Ramos (cell line): ENCODE measurements around the gene HPGDS.

ENCODE experiments used
- in situ Hi-C: fragments of 300-500 bp; cut with MboI; formaldehyde crosslinking; loops from one replicate; pipeline ENCODE4 v1.14.3; 2022; ENCODE audit warnings: low sequenced_read_pairs; ENCODE audit not compliant: unreplicated experiment

HPGDS gene

DNA sequence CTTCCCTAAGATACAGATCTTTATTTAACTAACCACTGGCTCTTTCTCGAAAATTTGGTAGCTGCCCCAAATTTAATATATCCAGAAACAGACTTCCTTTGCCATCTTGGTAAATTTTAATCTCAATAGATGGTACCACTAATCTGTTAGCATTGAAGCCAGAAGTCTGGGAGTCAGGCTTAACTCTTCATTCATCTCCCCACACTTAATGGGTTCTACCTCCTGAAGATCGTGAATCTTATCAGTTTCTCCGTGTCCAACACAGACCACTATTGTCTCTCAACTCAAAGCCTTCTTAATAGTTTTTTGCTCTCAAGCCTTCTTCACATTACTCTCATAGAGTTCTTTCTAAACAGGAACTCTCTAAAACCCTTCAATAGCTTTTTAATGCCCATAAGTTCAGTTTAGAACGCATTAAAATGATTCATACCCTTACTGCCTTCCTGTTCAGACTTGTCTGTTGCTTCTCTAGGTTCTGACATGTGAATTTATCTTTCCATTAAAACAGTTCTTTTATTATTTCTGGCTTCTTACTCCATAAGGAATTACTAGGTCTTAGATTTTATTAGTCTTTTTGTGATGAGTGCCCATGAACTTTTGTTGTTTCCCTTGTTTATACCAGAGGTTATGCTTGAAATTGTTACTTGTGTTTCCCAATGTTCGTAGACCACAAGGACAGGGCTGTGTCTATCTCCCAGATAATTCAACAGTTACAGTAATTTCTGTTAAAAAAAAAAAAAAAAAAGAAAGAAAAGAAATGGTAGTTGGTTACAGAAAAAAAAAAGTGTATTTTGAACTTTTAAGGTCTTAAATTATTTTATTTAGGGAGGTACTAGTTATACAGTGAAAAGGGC, 80.2 kb downstream of the HPGDS start:
- in situ Hi-C loops, result no loop called here

DNA sequence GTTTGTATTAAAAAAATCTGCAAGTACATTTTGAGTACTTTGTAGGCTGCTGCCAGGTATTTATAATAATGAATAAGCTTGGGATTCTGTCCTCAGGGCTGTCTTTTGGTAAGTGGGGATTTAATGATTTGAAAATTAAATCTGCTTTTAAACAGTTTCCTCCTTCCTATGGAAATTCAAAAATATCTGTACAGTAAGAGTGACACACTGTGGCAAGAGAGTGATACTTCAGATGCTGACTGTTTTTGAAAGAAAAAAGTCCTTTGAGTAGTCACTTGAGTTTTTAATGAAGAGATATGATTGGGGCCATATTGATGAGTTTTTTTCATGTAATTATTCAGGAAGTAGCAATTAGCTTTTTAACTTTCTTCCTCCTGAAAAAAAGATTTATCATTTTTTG, 85.8 kb downstream of the HPGDS start:
- in situ Hi-C loops, result no loop called here

DNA sequence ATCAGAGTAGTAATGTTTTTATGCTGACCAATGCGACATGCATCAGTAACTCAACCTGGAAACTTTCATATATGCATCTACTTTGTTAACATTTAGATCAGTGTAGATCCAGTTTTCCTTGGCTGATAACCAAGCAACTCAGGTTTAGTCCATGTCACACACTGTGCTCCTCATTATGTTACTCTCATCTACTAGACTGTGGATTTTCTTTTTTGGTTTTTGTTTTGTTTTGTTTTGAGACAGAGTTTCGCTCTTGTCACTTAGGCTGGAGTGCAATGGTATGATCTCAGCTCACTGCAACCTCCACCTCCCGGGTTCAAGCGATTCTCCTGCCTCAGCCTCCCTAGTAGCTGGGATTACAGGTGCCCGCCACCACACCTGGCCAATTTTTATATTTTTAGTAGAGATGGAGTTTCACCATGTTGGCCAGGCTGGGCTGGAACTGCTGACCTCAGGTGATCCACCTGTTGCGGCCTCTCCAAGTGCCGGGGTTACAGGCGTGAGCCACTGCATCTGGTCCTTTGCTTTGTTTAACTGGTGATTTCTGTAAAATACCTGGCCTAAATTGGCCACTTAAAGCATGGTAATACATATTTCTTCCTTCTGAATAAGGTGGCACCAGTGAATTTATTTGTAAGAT, 86.4 kb downstream of the HPGDS start:
- in situ Hi-C loops, result no loop called here

DNA sequence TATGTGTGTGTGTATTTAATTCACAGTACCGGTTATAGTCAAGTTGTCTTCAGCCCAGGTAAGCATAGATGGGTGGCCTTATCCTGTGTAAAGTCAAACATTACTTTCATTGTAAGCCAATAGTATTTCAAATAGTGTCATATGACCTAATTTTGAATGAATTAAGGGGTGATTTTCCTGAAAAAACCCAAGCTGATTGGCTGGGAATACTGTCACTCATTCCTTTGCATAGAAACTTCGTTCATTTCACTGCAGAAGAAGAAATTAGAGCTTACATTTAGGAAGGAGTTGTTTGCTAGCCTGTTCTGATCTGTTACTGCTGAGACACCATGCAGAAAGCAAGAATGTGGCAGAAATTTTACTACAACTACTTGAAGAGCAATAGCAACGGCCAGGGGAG, 89.6 kb downstream of the HPGDS start:
- in situ Hi-C loops, result no loop called here

DNA sequence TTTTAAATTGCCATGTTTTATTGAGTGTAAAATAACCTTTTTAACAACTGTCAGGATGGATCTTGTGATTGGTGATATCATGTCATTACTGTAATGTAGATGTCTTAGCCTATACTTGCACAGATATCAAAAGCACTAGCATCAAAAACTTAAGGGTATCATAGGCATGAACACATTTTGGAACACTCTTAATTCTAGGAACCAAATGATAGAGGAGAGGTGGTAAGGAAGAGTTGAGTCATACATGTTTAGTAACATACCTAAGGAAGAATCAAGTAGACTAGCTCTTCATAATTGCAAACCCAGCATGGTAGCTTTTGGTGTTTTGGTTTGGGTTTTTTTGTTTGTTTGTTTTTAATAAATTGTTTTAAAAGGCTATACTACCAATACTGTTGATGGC, 91.5 kb downstream of the HPGDS start:
- in situ Hi-C loops, result no loop called here
